PC-3 (cell line): Measurements from ENCODE around the gene SNTG2. TPM values are rescaled to one million over a fixed set of nuclear protein-coding genes. Genes with fewer than 3 reads are reported as not detected.

ENCODE experiments used
- ATAC-seq: fragments of 200-7000 bp; cut with Tn5 transposase; 2 replicates; pipeline ENCODE4 v1.9.1; 2020; ENCODE audit warnings: mild to moderate bottlenecking, moderate library complexity
- BruUV-seq: library from RNA; stranded (reverse); fragments of 400-500 nt; replicated peaks from 2 replicates; lab custom pipeline; 2021; lab: Mats Ljungman, UMichigan
- CTCF ChIA-PET: fragments of 300-600 bp; sonication (Branson Sonifier 250); formaldehyde crosslinking; loops from one replicate; lab custom pipeline; 2022; ENCODE audit warnings: antibody characterized with exemption; lab: Charles Lee
- POLR2A ChIA-PET: fragments of 300-600 bp; sonication (Branson Sonifier 250); formaldehyde crosslinking; loops from one replicate; lab custom pipeline; 2022; ENCODE audit warnings: antibody characterized with exemption; ENCODE audit not compliant: unreplicated experiment; lab: Charles Lee
- DNase-seq: peaks from one replicate; pipeline ENCODE4 v3.0.0-alpha.2; 2015
- H2AFZ ChIP-seq: fragments of 300-600 bp; sonication (generic); 2 replicates; pipeline ENCODE4 v1.6.0; 2016; ENCODE audit warnings: antibody characterized with exemption, low read length
- H3F3A ChIP-seq: fragments of 300-600 bp; sonication (generic); one replicate; pipeline ENCODE4 v1.6.0; 2017; ENCODE audit warnings: antibody characterized with exemption, low read length, control low read depth, mild to moderate bottlenecking; ENCODE audit not compliant: unreplicated experiment
- H3K27ac ChIP-seq: fragments of 300-600 bp; sonication (generic); 2 replicates; pipeline ENCODE4 v1.5.1; 2016; ENCODE audit warnings: mild to moderate bottlenecking, low read length
- H3K27me3 ChIP-seq: fragments of 300-600 bp; sonication (generic); 2 replicates; pipeline ENCODE4 v1.6.1; 2016; ENCODE audit warnings: low read length, mixed read lengths
- H3K36me3 ChIP-seq: fragments of 300-600 bp; sonication (generic); 2 replicates; pipeline ENCODE4 v1.6.1; 2016; ENCODE audit warnings: low read depth, mixed run types, low read length, mixed read lengths
- H3K4me1 ChIP-seq: fragments of 300-600 bp; sonication (generic); 2 replicates; pipeline ENCODE4 v1.5.1; 2016; ENCODE audit warnings: low read length; ENCODE audit not compliant: insufficient read depth
- H3K4me2 ChIP-seq: fragments of 300-600 bp; sonication (generic); 2 replicates; pipeline ENCODE4 v1.6.0; 2016; ENCODE audit warnings: low read length
- H3K4me3 ChIP-seq: fragments of 300-600 bp; sonication (generic); 2 replicates; pipeline ENCODE4 v1.5.1; 2016; ENCODE audit warnings: mild to moderate bottlenecking, low read length, mixed read lengths
- H3K79me2 ChIP-seq: fragments of 300-600 bp; sonication (generic); 2 replicates; pipeline ENCODE4 v1.6.1; 2017; ENCODE audit warnings: low read length, mixed read lengths
- H3K9ac ChIP-seq: fragments of 300-600 bp; sonication (generic); 2 replicates; pipeline ENCODE4 v1.6.0; 2016; ENCODE audit warnings: mild to moderate bottlenecking, low read length
- H3K9me2 ChIP-seq: fragments of 300-600 bp; sonication (generic); replicated peaks from 2 replicates; pipeline ENCODE4 v1.6.1; 2016; ENCODE audit warnings: mixed run types, low read length, mixed read lengths
- H3K9me3 ChIP-seq: fragments of 300-600 bp; sonication (generic); 2 replicates; pipeline ENCODE4 v1.6.1; 2016; ENCODE audit warnings: low read length, mixed read lengths
- H4K20me1 ChIP-seq: fragments of 300-600 bp; sonication (generic); 2 replicates; pipeline ENCODE4 v1.6.1; 2016; ENCODE audit warnings: low read length, mixed read lengths
- EZH2 ChIP-seq: fragments of 300-600 bp; sonication (generic); IDR thresholded peaks from one replicate; pipeline ENCODE4 v1.6.1; 2017; ENCODE audit warnings: antibody characterized with exemption, mild to moderate bottlenecking, low read length; ENCODE audit not compliant: unreplicated experiment
- EZH2phosphoT487 ChIP-seq: fragments of 300-600 bp; sonication (generic); IDR thresholded peaks from 2 replicates; pipeline ENCODE4 v1.6.1; 2018; ENCODE audit warnings: mild to moderate bottlenecking, antibody characterized with exemption, low read length, borderline replicate concordance
- intact Hi-C: fragments of 100-400 bp; cut with micrococcal nuclease; formaldehyde crosslinking; loops from 2 replicates; pipeline ENCODE4 v1.9.0; 2023
- total RNA-seq: library from RNA; depleted of rRNA; stranded (reverse); fragments of >200 nt; gene quantifications from 2 replicates; pipeline ENCODE4 v1.2.3, GENCODE V29; 2014
- TF ChIP-seq, protein P1 (sequence below): fragments of 300-600 bp; sonication (generic); conservative IDR thresholded peaks from 2 replicates; pipeline ENCODE4 v1.5.1; 2017; ENCODE audit warnings: antibody characterized with exemption, low read depth, mild to moderate bottlenecking, low read length

SNTG2 gene
- total RNA-seq, 1 experiment from 2014 or later = not detected

DNA sequence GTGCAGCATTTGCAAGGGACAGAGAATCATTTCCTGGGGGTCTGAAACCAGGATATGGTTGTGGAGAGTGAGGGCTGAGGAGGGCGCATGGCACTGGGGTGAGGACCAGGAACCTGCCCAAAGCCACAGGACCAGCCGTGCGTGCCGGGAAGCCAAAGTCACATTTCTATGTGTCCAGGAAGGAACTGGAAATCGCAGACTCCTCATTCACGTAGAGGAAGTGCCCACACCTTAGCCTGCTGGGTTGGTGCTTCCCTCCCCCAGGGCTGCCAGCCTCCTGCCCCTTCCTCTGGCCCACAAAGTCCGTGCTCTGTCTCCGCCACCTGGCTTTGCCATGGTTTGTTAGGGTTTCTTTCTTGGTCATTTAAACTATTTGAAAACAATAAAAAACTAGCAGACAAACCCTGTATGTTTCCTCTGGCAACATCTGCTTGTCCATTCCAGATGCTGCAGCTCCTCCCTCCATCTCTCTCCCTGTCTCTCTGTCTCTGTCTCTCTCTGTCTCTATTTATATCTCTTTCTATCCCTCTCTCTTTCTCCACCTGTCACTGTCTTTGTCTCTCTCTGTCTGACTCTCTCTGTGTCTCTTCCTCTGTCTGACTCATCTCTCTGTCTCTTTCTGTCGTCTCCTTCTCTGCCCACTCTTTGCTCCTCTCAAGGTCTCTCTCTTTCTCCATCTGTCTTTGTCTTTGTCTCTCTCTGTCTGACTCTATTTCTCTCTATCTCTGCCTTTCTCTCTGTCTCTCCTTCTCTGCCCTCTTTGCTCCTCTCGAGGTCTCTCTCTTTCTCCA, 299.4 kb downstream of the SNTG2 start:
- no TSS peak for BruUV-seq
- DNase-seq (no peak), ATAC-seq (no peak)
- Histone ChIP-seq H3K9me2 (no peaks in the 10 kb centered on the region), H3K4me2 (no peak overlapping the region), H4K20me1 (no peaks in the 10 kb centered on the region), H3K27ac (no peak overlapping the region), H3K27me3 (peaks cover 90% of the 10 kb centered on the region), H2AFZ (no peak overlapping the region), H3K9me3 (no peaks in the 10 kb centered on the region), H3K36me3 (no peaks in the 10 kb centered on the region), H3K4me1 (no peaks in the 10 kb centered on the region), H3K4me3 (no peak overlapping the region), H3K79me2 (no peaks in the 10 kb centered on the region), H3F3A (no peaks in the 10 kb centered on the region), H3K9ac (no peak overlapping the region)
- intact Hi-C loops = loop anchor here (10.0 kb wide), 1 partner anchor 295 kb away; no protein-coding TSS in a partner anchor
- TF ChIP-seq, protein P1, sequence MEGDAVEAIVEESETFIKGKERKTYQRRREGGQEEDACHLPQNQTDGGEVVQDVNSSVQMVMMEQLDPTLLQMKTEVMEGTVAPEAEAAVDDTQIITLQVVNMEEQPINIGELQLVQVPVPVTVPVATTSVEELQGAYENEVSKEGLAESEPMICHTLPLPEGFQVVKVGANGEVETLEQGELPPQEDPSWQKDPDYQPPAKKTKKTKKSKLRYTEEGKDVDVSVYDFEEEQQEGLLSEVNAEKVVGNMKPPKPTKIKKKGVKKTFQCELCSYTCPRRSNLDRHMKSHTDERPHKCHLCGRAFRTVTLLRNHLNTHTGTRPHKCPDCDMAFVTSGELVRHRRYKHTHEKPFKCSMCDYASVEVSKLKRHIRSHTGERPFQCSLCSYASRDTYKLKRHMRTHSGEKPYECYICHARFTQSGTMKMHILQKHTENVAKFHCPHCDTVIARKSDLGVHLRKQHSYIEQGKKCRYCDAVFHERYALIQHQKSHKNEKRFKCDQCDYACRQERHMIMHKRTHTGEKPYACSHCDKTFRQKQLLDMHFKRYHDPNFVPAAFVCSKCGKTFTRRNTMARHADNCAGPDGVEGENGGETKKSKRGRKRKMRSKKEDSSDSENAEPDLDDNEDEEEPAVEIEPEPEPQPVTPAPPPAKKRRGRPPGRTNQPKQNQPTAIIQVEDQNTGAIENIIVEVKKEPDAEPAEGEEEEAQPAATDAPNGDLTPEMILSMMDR = no peak
- no peak for TF ChIP-seq EZH2phosphoT487
- no peak for TF ChIP-seq EZH2
- CTCF ChIA-PET = no interaction called here
- POLR2A ChIA-PET = no interaction called here

DNA sequence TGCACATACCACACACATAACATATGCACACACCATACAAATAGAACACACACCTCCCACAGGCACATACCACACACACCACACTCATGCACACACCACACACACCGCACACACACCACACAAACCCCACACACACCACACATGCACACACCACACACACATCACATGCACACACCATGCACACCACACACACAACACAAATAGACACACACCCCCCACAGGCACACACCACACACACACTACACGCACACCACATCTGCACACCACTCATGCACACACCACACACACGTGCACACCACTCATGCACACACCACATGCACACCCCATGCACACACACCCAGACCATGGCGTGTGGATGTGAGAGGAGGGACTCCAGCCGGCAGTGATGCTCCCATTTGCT, 300.9 kb downstream of the SNTG2 start:
- DNase-seq = no peak
- H3K9ac ChIP-seq = no peak overlapping the region
- H3K4me2 ChIP-seq = no peak overlapping the region
- H3K9me3 ChIP-seq = no peaks in the 10 kb centered on the region
- H4K20me1 ChIP-seq = no peaks in the 10 kb centered on the region
- ATAC-seq = no peak
- H3K4me3 ChIP-seq = no peak overlapping the region
- POLR2A ChIA-PET = no interaction called here
- no peaks in the 10 kb centered on the region for H3K79me2 ChIP-seq
- no TSS peak for BruUV-seq
- H2AFZ ChIP-seq = no peak overlapping the region
- intact Hi-C loops = no loop called here
- no peaks in the 10 kb centered on the region for H3K36me3 ChIP-seq
- H3K27me3 ChIP-seq = peaks cover 89% of the 10 kb centered on the region
- H3K4me1 ChIP-seq = no peaks in the 10 kb centered on the region
- no peak overlapping the region for H3K27ac ChIP-seq
- H3F3A ChIP-seq = no peaks in the 10 kb centered on the region
- H3K9me2 ChIP-seq = no peaks in the 10 kb centered on the region
- TF ChIP-seq, protein P1 = no peak
- TF ChIP-seq EZH2 = no peak
- TF ChIP-seq EZH2phosphoT487 = no peak
- CTCF ChIA-PET = no interaction called here

DNA sequence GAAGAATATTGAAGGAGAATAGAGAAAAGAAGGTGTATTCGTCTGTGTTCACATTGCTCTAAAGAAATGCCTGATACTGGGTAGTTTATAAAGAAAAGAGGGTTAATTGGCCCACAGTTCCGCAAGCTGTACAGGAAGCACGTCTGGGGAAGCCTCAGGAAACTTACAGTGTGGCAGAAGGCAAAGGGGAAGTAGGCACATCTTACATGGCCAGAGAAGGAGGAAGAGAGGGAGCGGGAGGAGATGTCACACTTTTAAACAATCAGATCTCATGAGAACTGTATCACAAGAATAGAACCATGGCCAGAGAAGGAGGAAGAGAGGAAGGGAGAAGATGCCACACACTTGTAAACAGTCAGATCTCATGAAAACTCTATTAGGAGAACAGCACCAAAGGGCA, 303.0 kb downstream of the SNTG2 start:
- Histone ChIP-seq H3K9me3 (no peaks in the 10 kb centered on the region), H3K4me2 (no peak overlapping the region), H3K4me1 (no peaks in the 10 kb centered on the region), H3K9me2 (no peaks in the 10 kb centered on the region), H3K79me2 (no peaks in the 10 kb centered on the region), H3K27me3 (peaks cover 89% of the 10 kb centered on the region), H3K27ac (no peak overlapping the region), H3K9ac (no peak overlapping the region), H3K36me3 (no peaks in the 10 kb centered on the region), H2AFZ (no peak overlapping the region), H4K20me1 (no peaks in the 10 kb centered on the region), H3K4me3 (no peak overlapping the region), H3F3A (no peaks in the 10 kb centered on the region)
- ChIA-PET POLR2A (no interaction called here), CTCF (no interaction called here)
- TF ChIP-seq, protein P1 = no peak
- TF ChIP-seq EZH2 = no peak
- no peak for TF ChIP-seq EZH2phosphoT487
- intact Hi-C loops = no loop called here
- DNase-seq (no peak), ATAC-seq (no peak)
- no TSS peak for BruUV-seq
